ENCODE results near the gene DLG2.

The DLG2 gene

DNA sequence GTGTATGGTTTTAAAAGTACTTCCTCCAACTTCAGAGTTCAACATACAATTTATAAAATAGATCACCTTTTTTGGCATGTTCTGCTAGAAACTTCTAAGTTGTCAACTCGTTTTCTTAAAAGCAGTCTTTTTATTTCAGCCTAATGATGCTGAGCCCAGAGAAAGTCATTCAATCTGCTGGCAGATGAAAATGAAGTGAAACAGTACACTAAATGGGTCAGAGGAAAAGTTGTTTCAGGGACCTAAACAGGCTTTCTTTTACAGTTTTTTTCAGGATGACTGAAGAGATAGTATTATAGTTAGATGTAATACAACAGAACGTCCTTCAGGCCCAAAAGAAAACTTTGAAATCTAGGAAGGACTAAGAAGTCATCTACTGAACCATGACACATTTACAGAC, 1498.3 kb downstream of the DLG2 start:
- DNase-seq (ENCODE audit: low read depth in 2 of 2): no peak

DNA sequence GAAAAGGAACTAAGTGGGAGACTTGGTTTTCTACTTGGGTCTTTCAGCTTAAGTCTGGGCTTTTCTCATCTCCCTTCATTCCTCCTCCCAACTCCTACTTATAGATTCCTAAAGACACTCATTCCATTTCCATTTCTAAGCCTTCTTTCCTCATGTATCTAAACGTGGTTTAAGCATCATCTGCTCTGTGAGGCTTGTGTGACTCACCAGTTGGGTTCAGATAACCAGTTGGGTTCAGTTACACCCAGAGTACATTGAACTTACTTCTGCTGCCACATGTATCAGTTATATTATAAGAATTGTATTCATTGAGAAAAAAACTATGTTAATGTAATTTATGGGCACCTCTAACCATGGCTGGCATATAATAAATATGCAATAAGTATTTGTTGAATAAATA, 1509.8 kb downstream of the DLG2 start:
- no peak for DNase-seq (ENCODE audit: low read depth in 2 of 2)

DNA sequence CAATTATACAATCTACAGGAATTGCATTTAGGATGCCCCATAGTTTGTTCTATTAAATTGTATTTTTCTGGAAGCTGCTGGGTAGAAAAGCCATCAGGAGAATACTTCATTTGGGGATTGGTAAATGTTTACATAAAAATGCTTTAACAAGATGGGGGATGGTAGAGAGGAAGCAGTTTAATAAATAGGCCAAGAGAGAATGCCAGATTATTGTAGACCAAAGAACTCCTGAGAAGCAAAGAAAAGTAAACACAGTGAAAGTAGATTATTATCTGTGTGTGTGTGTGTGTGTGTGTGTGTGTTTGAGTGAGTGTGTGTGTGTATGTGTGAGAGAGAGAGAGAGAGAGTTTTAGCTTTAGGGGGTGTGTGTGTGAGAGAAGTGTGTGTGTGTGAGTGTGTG, 1520.6 kb downstream of the DLG2 start:
- DNase-seq (ENCODE audit: low read depth in 2 of 2): no peak

DNA sequence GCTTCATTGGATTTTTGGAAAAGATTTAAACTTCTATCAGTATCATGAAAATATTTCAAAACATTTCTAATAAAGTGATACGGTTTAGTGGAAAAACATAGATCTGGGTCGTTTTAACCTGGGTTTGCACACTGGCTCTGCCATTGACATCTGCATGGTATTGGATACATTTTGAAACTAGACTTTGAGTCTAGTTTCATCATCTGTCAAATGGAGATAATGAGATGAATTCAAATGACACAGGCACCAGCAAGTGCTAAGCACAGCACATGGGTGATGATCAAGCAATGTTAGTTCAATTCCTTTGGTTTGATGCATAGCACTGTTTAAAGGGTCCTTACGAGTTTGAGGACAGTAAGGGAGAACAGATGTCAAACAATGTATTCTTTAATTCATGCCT, 1522.0 kb downstream of the DLG2 start:
- no peak for DNase-seq (ENCODE audit: low read depth in 2 of 2)

DNA sequence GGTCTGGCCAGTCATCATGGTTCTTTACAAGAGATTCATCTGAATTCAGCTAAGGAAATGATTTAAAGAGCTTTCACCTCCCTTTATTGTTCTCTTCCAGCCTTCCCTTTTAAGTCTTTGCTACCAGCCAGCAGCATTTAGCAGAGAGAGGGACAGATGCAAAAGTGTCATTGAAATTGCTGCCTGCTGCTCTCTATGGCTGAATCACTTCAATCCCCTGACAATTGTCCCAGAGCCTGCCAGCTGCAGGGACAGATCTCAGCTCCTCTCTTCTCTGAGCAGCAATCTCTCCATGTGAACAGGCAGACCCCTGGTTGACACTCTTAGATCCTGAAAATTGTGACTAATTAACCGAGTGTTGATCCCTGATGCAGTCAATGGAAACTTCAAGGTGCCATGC, 1524.0 kb downstream of the DLG2 start:
- DNase-seq (ENCODE audit: low read depth in 2 of 2): no peak

DNA sequence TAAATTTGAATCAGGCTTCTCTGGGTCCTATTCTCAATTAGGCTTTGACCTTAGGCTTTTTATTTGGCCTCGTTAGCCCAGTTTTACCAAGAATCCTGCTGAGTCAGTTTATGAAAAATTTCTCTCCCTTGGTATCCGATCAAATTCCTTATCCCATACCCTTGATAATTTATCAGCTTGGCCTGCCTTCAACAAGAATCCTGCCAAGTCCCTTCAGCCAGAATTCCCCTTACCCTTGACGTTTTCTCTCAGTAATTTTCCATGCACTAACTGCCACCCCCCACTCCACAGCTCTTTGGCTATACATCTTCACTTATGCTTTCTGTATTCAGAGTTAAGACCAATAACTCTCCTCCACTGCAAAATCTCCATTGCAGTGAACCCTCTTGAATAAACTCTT, 1530.0 kb downstream of the DLG2 start:
- DNase-seq (ENCODE audit: low read depth in 2 of 2): no peak

DNA sequence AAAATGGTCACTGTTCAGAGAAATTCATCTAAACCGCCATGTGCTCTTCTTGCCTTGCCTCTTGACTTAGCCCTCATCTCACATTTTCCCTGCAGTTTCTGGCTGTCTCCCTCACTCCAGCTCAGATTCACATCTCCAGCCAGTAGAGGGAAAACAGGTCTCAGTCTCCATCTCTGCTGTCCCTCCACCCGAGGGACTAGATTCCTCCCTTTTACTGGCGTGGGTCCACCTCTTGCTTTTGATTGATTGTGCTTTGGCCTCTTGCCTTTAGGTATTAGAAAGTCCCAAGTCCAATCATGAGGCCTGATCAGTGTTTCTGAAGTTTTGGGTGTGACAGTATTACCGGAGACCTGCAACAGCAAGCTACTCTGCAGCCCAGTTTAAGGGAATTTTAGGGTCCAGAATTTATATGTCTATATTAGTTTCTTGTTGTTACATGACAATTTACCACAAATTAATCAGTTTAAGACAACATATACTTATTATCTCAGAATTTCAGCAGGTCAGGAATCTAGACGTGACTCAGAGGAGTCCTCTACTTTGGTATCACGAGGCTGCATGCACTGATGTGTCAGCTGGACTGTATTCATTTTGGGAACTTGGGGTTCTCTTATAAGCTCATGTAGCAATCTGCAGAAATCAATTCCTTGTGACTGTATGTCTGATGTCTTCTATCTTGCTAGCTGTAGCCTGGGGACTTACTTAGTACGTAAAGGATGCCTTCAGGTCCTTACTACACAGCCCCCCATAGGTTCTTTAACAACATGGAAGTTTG, 1535.7 kb downstream of the DLG2 start:
- DNase-seq (ENCODE audit: low read depth in 2 of 2): no peak

DNA sequence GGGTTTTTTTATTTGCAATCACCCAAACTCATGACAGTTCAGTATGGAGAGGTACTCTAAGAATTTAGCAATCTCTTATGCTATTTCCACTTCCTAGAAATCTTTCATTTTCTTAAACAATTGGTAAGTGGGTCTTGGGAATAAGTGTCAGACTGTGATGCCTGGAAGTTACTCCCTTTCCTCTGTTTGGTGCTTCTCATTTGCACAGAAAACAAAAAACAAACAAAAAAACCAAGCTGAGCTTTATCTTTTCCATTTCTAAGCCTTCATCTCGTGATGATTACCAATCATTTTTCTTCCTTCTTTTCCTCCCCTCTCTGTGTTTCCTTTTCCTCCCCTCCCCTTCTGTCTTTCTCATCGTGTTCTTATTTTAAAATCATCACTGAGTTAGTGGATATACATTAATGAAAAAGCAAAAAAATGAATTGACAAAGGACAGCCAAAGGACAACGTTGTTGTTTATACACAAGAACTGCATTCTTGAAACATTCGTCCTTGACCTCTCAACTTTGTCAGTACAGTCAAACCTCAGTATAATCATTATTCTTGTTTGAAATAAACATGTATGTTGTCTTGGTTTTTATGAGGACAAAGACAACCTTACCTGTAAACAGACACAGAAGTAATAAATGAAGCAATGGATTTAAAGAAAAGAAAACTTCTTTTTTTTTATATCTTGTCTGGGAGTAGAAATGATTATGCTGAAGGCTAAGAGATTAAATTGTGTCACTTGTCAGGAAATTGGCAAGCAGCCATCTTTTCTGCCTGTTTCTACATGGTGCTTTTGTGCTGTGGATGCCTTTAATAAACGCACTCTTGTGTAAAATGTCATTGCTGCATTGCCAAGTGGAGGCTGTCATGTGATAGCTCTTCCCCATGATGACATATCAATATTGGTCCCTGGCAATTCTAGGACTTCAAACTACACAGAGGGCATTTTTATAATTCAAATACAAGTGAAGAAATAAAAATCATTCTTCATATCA, 1537.8 kb downstream of the DLG2 start:
- DNase-seq (ENCODE audit: low read depth in 2 of 2): no peak

DNA sequence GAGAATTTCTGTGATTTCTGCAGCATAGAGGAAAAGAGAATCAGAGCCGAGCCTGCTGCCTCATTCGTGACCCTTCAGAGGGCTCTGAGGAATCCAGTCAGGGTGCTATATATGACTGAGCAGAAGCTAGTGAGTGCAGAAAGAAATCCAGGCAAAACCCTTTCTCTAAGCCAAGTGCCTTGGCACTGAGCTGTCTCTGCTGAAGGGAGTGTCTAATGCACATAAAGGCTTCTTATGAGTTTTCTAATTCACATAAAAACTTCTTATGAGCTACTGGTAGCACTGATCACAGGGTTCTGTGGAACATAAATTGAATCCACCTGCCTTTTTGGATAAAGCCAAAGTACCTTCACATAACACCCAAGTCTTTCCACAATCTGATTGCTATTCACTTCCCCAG, 1555.3 kb downstream of the DLG2 start:
- no peak for DNase-seq (ENCODE audit: low read depth in 2 of 2)

DNA sequence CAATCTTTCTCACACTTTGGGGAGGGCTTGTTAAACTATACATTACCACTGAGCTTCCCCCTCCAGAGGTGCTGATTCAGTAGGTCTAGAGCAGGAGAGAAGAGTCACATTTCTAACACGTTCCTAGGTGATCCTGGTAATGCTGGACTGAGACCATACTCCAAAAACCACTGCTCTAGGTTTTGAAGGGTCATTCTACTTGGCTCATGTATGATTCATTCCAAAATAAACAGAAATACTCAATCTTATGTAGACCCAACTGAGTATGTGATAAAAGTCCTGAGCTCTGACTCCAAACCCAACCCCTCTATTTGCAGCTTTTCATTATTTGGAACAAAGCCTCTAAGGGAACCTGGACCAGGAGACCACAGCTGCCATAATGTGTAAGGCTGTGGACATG, 1558.1 kb downstream of the DLG2 start:
- no peak for DNase-seq (ENCODE audit: low read depth in 2 of 2)

DNA sequence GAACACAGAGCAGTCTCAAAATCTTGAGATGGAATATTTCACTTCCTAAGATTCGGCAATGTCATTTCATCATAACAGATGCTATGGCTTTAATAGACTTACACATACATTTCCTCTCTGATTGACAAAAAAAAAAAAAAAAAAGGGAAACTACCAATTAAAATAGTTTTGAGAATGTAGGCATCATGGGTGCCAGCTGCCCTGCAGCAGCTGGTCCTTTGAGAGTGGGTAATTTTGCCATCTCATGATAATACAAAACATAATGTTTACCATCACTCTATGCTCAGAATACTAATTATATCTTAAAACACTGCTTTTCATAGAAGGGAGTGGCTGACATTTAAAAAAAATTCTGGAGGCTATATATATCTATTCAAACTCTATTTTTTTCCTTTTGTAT, 1565.4 kb downstream of the DLG2 start:
- DNase-seq (ENCODE audit: low read depth in 2 of 2): no peak

DNA sequence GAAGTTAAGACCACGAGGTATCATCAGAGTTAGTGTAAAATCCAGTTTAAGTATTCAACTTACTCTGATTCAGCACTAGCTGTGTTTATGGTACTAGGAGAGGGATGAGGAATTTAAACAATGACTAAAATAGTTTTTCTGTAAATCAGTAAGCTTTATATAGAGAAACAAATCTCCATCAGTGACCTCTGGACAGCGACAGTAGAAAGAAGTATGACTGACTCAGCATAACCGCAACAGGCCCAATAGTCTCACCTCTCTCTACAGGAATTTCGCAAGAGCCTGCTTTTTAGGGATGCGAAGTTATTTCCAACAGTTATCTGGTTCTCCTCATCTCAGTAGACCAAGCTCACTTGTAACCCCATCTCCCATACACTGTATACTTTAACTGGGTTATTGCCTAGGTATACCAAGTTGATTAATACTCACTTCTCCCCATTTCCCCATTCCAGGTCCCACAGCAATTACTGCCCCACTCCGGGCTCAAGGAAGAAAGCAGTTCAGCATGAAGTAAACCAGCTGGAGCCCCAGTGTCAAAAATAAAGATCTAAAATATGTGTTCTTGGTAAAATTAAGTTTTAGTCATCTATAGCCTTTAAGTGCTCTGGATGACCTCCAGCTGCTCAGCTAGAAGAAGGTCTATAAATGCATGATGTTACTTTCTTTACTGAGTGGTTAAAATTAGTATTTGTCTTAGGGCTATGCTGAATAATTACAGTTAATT, 1570.3 kb downstream of the DLG2 start:
- DNase-seq (ENCODE audit: low read depth in 2 of 2): no peak

DNA sequence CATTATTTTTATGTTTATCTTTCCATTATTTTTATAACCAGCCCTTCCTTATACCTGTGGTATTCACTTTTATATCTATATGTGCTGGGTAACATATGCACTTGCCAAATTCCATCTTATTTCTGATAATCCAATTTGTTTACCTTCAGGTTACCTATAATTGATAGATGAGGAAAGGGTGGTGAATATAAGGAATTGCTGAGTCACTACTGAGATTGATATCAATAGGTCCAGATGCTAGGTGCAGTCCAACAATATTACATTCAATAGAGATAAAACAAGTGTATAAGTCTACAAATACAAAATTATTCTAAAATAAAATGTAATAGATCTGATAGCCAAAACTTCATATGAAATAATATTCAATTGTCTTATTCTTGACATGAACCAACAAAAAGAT, 1582.0 kb downstream of the DLG2 start:
- no peak for DNase-seq (ENCODE audit: low read depth in 2 of 2)

DNA sequence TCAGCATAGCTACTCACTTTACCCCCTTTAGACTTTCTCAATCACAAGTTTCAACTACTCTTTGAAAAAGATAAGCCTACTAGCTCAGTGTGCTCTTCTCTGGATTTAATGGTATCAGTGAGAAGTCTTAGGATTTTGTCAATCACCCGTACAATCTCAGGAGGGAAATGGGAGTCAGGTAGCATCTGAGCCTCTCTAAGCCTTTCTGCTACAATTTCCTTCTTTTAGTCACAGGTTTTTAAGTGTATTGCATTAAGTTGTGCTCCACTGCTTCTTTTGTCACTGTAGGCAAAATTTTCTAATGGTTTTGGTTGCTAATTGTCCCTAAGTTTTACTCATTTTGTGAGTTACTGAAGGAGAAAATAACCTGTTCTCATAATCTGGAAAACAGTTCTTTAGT, 1582.4 kb downstream of the DLG2 start:
- no peak for DNase-seq (ENCODE audit: low read depth in 2 of 2)

DNA sequence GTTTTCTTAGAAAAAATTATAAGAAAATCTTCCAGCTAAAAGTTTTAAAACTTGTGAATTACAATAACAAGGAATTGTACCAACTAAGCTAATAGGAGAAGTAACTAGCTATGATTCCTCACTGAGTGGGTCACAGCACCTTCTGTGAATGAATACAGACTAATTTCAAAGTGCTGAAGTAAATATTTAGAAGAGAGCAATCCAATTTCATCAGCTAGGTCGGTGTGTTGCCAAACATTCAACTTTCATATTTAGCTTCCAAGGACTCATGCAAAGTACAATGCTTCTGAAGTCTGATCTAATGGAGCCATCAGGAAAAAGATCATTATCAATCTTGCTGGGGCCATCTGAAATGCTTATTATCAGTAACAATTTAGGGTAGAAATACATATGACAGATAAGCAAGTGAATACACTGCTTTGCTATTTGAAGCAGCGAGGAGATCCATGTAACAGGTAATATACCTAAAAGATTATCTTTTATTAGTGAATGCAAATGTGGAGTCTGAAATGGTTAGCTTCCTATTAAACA, 1590.4 kb downstream of the DLG2 start:
- DNase-seq (ENCODE audit: low read depth in 2 of 2): no peak

DNA sequence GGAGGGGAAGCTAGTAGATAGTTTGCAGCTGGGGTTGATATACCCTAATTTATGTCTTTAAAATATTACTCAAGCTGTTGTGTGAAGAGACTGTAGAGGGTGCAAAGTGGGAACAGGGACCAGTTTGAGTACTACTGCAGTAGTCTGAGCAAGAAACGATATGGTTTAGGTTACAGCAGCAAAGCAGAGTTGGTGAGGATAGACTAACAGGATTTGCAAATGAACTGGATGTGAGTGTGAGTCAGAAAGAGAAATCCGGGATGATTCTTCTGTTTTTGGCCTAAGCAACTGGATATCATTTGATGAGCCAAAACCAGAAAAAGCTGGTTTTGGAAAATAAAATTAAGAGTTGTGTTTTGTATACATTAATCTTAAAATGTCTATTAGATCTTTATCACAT, 1591.5 kb downstream of the DLG2 start:
- no peak for DNase-seq (ENCODE audit: low read depth in 2 of 2)

DNA sequence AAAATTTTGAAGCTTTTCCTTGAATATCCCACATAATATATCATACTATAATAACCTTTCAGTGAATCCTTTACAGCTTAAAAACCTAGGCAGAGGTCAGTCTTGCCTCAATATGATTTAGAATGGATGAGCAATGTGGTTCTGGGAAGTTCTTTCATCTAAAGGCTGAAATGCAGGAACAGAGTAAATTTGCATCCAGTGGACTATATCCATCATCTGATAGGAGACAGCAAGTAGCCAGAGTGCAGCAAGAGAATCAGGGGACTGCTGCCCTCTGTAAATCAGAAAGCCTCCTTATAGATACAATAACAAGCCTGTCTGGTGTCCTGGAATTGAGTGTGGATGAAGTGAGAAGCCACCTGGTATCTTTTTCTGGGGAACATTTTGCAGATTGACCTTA, 1592.7 kb downstream of the DLG2 start:
- DNase-seq (ENCODE audit: low read depth in 2 of 2): no peak

DNA sequence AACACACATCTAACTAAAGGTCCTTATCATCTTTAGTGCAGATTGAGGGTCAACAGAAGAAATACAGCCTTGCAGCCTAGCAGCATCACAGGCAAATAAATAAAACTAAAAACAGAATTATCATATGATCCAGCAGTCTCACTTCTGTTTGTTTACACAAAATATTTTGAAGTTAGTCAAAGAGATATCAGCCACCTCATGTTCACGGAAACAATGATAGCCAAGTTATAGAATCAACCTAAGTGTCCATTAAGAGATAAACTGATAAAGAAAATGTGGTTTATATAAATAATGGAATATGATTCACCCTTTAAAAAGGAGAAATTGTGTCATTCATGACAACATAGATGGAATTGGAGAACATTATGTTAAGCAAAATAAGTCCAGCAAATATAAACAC, 1602.9 kb downstream of the DLG2 start:
- no peak for DNase-seq (ENCODE audit: low read depth in 2 of 2)

DNA sequence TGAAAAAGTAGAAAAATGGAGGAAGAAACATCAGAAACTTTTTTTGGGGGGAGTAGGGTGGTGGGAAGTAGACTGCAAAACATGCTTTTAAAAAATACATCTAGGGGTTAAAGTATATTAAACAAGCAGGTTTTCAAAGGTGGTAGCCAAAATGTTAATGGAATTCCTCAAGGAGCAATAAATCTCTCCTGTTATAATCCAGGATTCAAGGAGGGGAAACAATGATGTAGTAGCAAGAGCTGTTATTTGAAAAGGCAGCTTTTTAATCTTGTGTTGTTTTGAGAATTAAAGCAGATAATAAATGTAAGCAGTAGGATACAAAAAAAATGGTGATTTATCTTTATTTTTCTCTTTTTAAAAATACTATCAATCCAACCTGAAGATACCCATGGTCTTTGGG, 1604.4 kb downstream of the DLG2 start:
- no peak for DNase-seq (ENCODE audit: low read depth in 2 of 2)

DNA sequence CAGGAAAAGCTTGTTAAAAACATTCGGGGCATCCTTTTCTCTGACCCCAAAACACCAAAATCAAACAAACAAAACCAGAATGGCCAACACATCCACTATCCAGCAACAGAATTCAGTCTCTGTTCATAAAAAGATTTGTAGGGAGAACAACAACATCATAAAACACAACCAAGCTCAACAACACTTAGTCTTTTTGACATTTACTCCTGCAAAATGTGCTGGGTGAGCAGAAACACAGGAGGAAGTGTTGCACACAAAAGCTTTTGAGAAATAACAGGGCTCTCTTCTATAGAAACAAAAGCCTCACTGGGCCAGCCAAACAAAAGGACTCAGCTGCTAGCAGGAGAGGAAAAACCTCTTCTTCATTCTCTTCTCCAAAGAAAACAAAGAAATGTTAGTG, 1604.9 kb downstream of the DLG2 start:
- no peak for DNase-seq (ENCODE audit: low read depth in 2 of 2)

DNA sequence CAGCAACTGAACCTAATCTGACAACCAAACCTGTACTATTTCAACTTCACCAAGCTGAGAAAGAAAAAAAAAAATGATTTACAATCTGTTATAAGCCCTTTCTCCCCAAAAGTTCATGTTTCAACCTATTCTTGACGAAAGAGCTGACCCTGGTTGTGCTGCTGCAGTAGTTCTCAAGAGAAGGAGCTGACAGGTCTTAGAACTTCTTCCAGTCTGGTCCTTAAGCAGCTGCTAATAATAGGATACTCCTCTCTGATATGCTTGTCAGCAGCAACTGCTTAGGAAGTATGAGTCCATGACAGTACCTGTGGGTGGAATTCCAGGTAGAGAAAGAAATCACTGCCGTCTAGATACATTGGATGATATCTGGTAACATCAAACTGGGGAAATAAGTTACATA, 1605.9 kb downstream of the DLG2 start:
- DNase-seq (ENCODE audit: low read depth in 2 of 2): no peak

DNA sequence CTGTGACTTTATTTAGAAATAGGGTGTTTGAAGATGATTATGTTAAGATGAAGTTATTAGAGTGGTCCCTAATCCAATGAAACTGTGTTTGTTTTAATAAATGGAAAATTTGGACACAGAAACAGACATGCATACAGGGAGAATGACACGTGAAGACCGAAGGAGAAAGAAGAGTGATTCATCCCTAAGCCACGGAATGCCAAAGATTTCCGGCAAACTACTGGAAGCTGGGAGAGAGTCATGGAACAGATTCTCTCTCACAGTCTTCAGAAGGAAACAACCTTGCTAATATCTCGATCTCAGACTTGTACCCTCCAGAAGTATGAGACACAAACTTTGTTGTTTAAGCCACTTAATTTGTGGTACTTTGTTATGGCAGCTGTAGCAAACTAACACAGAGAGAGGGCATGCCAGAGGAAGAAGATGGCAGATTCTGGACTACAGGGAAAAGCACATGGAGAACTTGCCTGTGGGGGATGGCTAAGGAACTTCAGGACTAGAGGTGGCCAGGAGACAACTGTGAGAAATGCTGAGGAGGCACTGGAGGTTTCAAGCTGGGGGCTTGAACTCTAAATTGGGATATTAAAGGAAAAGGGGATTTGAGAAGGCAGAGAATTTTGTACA, 1607.5 kb downstream of the DLG2 start:
- DNase-seq (ENCODE audit: low read depth in 2 of 2): no peak
